Airway epithelial cell (primary cell): ENCODE results near the gene ANTXR1. TPM values are rescaled to one million over a fixed set of nuclear protein-coding genes. Genes with fewer than 3 reads are reported as not detected.

ENCODE experiments used
- total RNA-seq: library from RNA; depleted of rRNA; stranded (reverse); fragments of >200 nt; gene quantifications from 2 replicates; pipeline ENCODE4 v1.2.3, GENCODE V29; 2015

Gene ANTXR1
- 8.5 and 11.4 TPM in 2 replicates for total RNA-seq

GRCh38 chr2:69013142-69013839 lies at the start of gene ANTXR1:
Gene ANTXR1 (plus strand): TSS chr2:69013179. CDS start chr2:69013500, 321 bp downstream.

GRCh38 chr2:68974251-68974650 lies 38.7 kb upstream of the ANTXR1 start, which contains the start of gene GKN1:
Gene GKN1 (plus strand): TSS chr2:68974636. CDS start chr2:68974678, 42 bp downstream.

Other genes starting within 250 kb of the ANTXR1 start
- gene BMP10, start 141.8 kb upstream of the ANTXR1 start, total RNA-seq = not detected in 2 replicates
- gene GKN2, start 60.3 kb upstream of the ANTXR1 start, total RNA-seq = not detected in 2 replicates
- not detected in 2 replicates for gene GKN1, start 38.5 kb upstream of the ANTXR1 start, total RNA-seq